Measurements from ENCODE around the gene BACH2. TPM values are rescaled to one million over a fixed set of nuclear protein-coding genes. Genes with fewer than 3 reads are reported as not detected.

The BACH2 gene
- total and polyA plus RNA-seq, 2 experiments from 2014 or later: under 0.01 TPM; not detected in 1

GRCh38 chr6:90198758-90199425 lies 97.8 kb downstream of the BACH2 start:
- Histone ChIP-seq H3K36me3 (ENCODE audit: low read depth) (no peaks in the 10 kb centered on the region), H3K9ac (no peak overlapping the region), H3K4me3 (no peak overlapping the region), H3K79me2 (ENCODE audit: insufficient read depth) (no peaks in the 10 kb centered on the region), H3F3A (ENCODE audit: insufficient read depth) (peaks cover 11% of the 10 kb centered on the region; the same call in 1 of the 2 replicates), H3K9me2 (ENCODE audit: insufficient read depth) (no peaks in the 10 kb centered on the region), H2AFZ (no peak overlapping the region), H3K27me3 (replicated peaks; ENCODE audit: insufficient read depth) (peaks cover 6% of the 10 kb centered on the region; the same call in 1 of the 2 replicates), H4K20me1 (ENCODE audit: insufficient read depth) (no peaks in the 10 kb centered on the region), H3K9me3 (ENCODE audit: low read depth) (no peaks in the 10 kb centered on the region), H3K4me1 (ENCODE audit: insufficient read depth) (peaks cover 16% of the 10 kb centered on the region), H3K27ac (no peak overlapping the region), H3K4me2 (ENCODE audit: unreplicated experiment) (no peak overlapping the region)
- in situ Hi-C loops (cut with MboI): no loop called here
- WGBS, 2 experiments (ENCODE audit: low coverage in 1 of 2, low lambda C conversion rate in 2 of 2, missing lambda C conversion rate in 2 of 2): 76 to 80% methylated on average over 6 of the region's 6 CpGs
- TF ChIP-seq EZH2 (IDR thresholded peaks at IDR 0.05; ENCODE audit: insufficient read depth, poor library complexity, severe bottlenecking): no peak
- no peak for TF ChIP-seq EZH2phosphoT487 (IDR thresholded peaks at IDR 0.05; ENCODE audit: insufficient read depth, low read depth)
- no peak for DNase-seq

GRCh38 chr6:90197854-90198496 lies 98.7 kb downstream of the BACH2 start:
- no peak overlapping the region for H2AFZ ChIP-seq
- no peaks in the 10 kb centered on the region for H3K79me2 ChIP-seq (ENCODE audit: insufficient read depth)
- H3K4me3 ChIP-seq: no peak overlapping the region
- H3K9ac ChIP-seq: no peak overlapping the region
- H3K36me3 ChIP-seq (ENCODE audit: low read depth): no peaks in the 10 kb centered on the region
- no peak for TF ChIP-seq EZH2phosphoT487 (IDR thresholded peaks at IDR 0.05; ENCODE audit: insufficient read depth, low read depth)
- no peak for TF ChIP-seq EZH2 (IDR thresholded peaks at IDR 0.05; ENCODE audit: insufficient read depth, poor library complexity, severe bottlenecking)
- peaks cover 17% of the 10 kb centered on the region for H3K4me1 ChIP-seq (ENCODE audit: insufficient read depth)
- peaks cover 6% of the 10 kb centered on the region; the same call in 1 of the 2 replicates for H3K27me3 ChIP-seq (replicated peaks; ENCODE audit: insufficient read depth)
- in situ Hi-C loops (cut with MboI): no loop called here
- peak; percentile 86 for DNase-seq
- no peaks in the 10 kb centered on the region for H3K9me3 ChIP-seq (ENCODE audit: low read depth)
- H3K9me2 ChIP-seq (ENCODE audit: insufficient read depth): no peaks in the 10 kb centered on the region
- H3K4me2 ChIP-seq (ENCODE audit: unreplicated experiment): no peak overlapping the region
- no peak overlapping the region for H3K27ac ChIP-seq
- H4K20me1 ChIP-seq (ENCODE audit: insufficient read depth): no peaks in the 10 kb centered on the region
- H3F3A ChIP-seq (ENCODE audit: insufficient read depth): peaks cover 12% of the 10 kb centered on the region; the same call in 1 of the 2 replicates
- WGBS, 2 experiments (ENCODE audit: low coverage in 1 of 2, low lambda C conversion rate in 2 of 2, missing lambda C conversion rate in 2 of 2): 68 to 75% methylated on average over 8 of the region's 8 CpGs

GRCh38 chr6:90195094-90195829 lies 101.4 kb downstream of the BACH2 start:
- no peak overlapping the region for H3K4me3 ChIP-seq
- no peaks in the 10 kb centered on the region for H3K9me2 ChIP-seq (ENCODE audit: insufficient read depth)
- no peak for DNase-seq
- TF ChIP-seq EZH2phosphoT487 (IDR thresholded peaks at IDR 0.05; ENCODE audit: insufficient read depth, low read depth): no peak
- no peak for TF ChIP-seq EZH2 (IDR thresholded peaks at IDR 0.05; ENCODE audit: insufficient read depth, poor library complexity, severe bottlenecking)
- no peak overlapping the region for H2AFZ ChIP-seq
- H3K4me2 ChIP-seq (ENCODE audit: unreplicated experiment): no peak overlapping the region
- no peaks in the 10 kb centered on the region for H3K36me3 ChIP-seq (ENCODE audit: low read depth)
- peaks cover 12% of the 10 kb centered on the region; the same call in 1 of the 2 replicates for H3F3A ChIP-seq (ENCODE audit: insufficient read depth)
- WGBS, 2 experiments (ENCODE audit: low coverage in 1 of 2, low lambda C conversion rate in 2 of 2, missing lambda C conversion rate in 2 of 2): 92 to 96% methylated on average over 9 of the region's 9 CpGs
- no peaks in the 10 kb centered on the region for H3K9me3 ChIP-seq (ENCODE audit: low read depth)
- H3K27ac ChIP-seq: no peak overlapping the region
- H3K4me1 ChIP-seq (ENCODE audit: insufficient read depth): peaks cover 20% of the 10 kb centered on the region
- H3K9ac ChIP-seq: no peak overlapping the region
- in situ Hi-C loops (cut with MboI): no loop called here
- H3K27me3 ChIP-seq (replicated peaks; ENCODE audit: insufficient read depth): 0 out of 2 replicates have a peak, but pooled peaks cover 10% of the 10 kb centered on the region
- H3K79me2 ChIP-seq (ENCODE audit: insufficient read depth): no peaks in the 10 kb centered on the region
- H4K20me1 ChIP-seq (ENCODE audit: insufficient read depth): no peaks in the 10 kb centered on the region

GRCh38 chr6:90194371-90194841 lies 102.2 kb downstream of the BACH2 start:
- TF ChIP-seq EZH2 (IDR thresholded peaks at IDR 0.05; ENCODE audit: insufficient read depth, poor library complexity, severe bottlenecking) (no peak), EZH2phosphoT487 (IDR thresholded peaks at IDR 0.05; ENCODE audit: insufficient read depth, low read depth) (no peak)
- H3K4me1 ChIP-seq (ENCODE audit: insufficient read depth): peaks cover 25% of the 10 kb centered on the region
- H3K4me3 ChIP-seq: peak overlapping the region; percentile 25; the same call in 1 of the 2 replicates
- no peaks in the 10 kb centered on the region for H3K36me3 ChIP-seq (ENCODE audit: low read depth)
- H3F3A ChIP-seq (ENCODE audit: insufficient read depth): peaks cover 12% of the 10 kb centered on the region; the same call in 1 of the 2 replicates
- H3K79me2 ChIP-seq (ENCODE audit: insufficient read depth): no peaks in the 10 kb centered on the region
- H2AFZ ChIP-seq: no peak overlapping the region
- 0 out of 2 replicates have a peak, but pooled peaks cover 10% of the 10 kb centered on the region for H3K27me3 ChIP-seq (replicated peaks; ENCODE audit: insufficient read depth)
- H3K9me2 ChIP-seq (ENCODE audit: insufficient read depth): no peaks in the 10 kb centered on the region
- no peak overlapping the region for H3K27ac ChIP-seq
- H3K4me2 ChIP-seq (ENCODE audit: unreplicated experiment): peak overlapping the region; percentile 40
- DNase-seq: peak; percentile 93
- in situ Hi-C loops (cut with MboI): no loop called here
- H4K20me1 ChIP-seq (ENCODE audit: insufficient read depth): no peaks in the 10 kb centered on the region
- no peaks in the 10 kb centered on the region for H3K9me3 ChIP-seq (ENCODE audit: low read depth)
- 21 to 24% methylated on average over 4 of the region's 4 CpGs for WGBS, 2 experiments (ENCODE audit: low coverage in 1 of 2, low lambda C conversion rate in 2 of 2, missing lambda C conversion rate in 2 of 2)
- no peak overlapping the region for H3K9ac ChIP-seq

Measured in GM23248 (cell line).